Middle frontal gyrus (tissue), 1 donor: ENCODE results near the gene PHACTR3.

Experiments used
- DNase-seq: peaks from one replicate; pipeline ENCODE4 v3.0.0-alpha.2; 2015; ENCODE audit warnings: low spot score; ENCODE audit errors: extremely low spot score

Gene PHACTR3

GRCh38 chr20:59788196-59788735 is 183.9 kb downstream of the PHACTR3 start:
- DNase-seq: no peak

GRCh38 chr20:59788811-59789397 is 184.6 kb downstream of the PHACTR3 start:
- no peak for DNase-seq

- DNase-seq: no peak
These were observed 185.3 kb downstream of the PHACTR3 start for GRCh38 chr20:59789686-59790085.

DNA sequence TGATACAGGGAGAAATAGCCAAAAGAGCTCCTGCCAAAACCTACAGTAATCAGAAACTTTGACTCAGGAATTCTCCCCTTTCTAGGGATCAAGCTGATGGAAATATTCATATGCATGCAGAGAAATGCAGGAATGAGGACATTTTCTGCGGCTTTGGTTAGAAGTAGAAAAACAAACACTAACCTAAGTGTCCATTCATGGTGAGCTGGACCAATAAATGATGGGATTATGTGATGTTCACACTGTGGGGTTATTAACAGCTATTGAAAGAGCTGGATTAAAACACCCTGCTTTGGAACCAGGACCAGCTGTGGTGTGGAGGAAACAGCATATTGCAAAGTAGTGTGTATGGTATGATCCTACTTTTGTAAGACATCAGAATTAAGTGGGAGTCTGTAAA is 186.0 kb downstream of the PHACTR3 start:
- DNase-seq: no peak

DNA sequence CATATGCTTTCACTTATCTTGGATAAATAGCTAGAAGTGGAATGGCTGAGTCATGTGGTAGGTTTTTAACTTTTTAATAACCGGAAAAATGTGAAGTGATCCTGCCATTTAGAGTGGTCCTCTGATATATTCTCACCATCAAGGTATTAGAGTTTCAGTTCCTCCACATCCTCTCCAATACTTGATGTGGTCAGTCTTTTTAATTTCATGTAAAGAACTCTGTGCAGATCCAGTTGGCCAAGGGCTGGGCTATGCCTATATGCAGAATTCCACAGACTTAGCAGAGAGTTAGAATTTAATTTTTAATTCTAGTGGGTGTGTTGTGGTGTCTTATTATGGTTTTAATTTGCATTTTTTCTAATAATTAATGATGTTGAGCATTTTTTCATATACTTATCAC is 188.0 kb downstream of the PHACTR3 start:
- no peak for DNase-seq

DNA sequence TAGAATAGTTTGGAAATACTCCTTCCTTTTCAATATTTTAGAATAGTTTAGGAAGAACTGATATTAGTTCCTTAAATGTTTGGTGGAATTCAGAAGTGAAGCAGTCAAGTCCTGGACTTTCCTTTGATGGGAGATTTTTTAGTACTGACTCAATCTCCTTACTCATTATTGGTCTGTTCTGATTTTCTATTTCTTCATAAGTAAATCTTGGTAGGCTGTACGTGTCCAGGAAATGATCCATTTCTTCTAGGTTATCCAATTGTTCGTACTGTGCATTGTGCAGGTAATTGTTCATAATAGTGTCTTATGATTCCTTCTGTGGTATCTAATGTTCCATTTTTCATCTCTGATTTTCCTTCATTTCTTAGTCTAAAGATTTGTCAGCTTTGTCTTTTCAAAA is 190.2 kb downstream of the PHACTR3 start:
- no peak for DNase-seq

GRCh38 chr20:59800309-59800708 is 196.0 kb downstream of the PHACTR3 start:
- DNase-seq: no peak

DNA sequence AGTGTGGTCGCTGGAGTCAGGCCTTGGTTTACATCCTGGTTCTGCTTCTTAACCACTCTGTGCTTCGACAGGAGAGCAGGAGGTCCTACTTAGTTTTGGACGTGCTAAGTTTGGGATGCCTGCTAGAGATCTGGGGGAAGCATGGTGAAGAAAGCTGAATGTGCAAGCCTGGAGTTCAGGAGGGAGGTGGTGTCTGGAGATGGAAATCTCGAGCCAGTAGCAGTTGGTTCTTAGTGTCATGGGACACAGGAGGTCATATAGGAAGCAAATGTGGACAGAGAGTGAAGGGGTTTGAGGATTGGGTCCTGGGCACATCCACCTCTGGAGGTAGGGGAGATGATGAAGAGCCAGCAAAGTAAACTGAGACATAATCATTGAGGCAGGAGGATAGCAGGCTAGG is 197.7 kb downstream of the PHACTR3 start:
- no peak for DNase-seq

GRCh38 chr20:59802471-59803221 is 198.3 kb downstream of the PHACTR3 start:
- DNase-seq: peak; percentile 7

- no peak for DNase-seq
These were observed 200.0 kb downstream of the PHACTR3 start for GRCh38 chr20:59804347-59804746.

DNA sequence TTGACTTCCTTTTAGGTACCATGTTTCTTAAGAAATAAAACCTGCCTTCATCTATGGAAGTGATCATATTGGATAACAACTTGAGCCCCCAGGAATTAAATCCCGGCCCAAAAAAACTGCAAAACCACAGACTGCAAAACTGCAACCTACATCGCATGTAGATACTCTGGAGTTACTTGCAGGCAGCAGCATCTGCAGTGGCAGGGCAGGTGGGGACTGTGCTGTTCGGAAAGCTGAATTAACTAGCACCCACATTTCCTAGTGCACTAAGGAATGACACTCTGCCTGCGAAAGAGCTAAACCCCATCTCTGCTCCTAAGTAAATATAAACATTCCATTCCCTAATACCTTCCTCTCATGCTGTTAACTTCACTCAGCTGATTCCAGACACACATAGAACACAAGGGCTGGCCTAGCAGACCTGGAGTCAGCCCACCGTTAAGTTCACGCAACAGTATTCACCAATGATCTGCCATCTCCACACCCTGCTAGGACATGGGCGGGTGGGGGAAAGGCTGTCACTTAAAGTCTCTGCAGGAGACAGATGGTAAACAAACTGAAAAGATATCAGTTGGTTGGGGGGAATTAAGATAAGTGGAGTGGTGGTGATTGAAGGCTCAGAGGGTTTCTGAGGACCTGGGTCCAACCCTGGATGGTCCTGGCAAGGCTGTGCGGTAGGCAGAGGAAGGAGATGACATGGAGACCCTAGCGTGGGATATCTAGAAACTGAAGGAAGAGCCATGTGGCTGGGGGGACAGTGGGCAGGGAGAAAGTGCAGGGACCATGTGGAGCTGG is 200.7 kb downstream of the PHACTR3 start:
- no peak for DNase-seq

DNA sequence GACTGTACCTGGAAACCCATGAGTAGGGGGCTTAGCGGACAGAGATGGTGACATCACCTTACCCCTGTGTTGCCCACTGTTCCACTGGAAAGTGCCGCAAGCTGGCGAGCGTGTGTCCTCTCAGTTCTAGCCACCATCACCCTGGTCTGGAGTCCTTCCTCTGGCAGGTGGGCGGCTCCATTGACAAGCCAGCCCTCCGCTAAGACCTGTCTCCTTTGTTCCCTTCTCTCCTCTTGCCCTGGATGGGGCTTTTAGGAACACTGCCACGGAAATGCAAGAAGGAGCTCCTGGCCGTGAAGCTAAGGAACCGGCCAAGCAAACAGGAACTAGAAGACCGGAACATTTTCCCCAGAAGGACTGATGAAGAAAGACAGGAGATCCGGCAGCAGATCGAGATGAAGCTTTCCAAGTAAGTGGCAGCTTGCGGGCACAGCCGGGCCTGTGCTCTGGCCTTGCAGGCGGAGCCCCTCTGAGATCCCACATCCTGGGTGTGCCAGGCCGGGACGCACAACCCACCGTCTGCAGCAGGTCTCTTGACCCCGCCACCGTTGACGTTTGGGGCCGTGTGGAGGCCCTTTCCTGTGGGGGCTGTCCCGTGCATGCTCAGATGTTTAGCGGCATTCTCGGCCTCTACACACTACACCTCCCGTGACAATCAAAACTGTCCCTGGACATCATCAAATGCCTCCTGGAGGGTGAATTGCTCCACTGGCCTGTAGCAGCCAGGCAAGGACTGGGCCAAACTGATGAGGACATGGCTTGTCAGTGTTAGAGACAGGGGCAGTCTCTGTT is 201.6 kb downstream of the PHACTR3 start:
- no peak for DNase-seq

DNA sequence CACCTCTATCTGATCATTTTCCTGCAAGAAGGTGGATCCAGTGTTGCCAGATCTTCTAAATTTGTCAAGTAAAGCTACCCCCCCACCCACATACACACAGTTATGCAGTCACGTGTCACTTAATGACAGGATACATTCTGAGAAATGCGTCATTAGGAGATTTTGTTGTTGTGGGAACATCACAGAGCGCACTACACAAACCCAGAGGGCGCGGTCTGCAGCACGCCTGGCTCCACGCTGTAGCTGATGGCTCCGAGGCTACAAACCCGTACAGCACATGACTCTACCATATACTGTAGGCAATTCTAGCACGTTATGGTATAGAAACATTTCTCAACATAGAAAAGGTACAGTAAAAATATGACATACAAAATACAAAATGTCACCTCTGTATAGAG is 202.2 kb downstream of the PHACTR3 start:
- DNase-seq: no peak

- no peak for DNase-seq
These were observed 203.8 kb downstream of the PHACTR3 start for GRCh38 chr20:59807909-59808728.

GRCh38 chr20:59808729-59809381 is 204.5 kb downstream of the PHACTR3 start:
- DNase-seq: no peak

GRCh38 chr20:59809630-59810448 is 205.5 kb downstream of the PHACTR3 start:
- no peak for DNase-seq

DNA sequence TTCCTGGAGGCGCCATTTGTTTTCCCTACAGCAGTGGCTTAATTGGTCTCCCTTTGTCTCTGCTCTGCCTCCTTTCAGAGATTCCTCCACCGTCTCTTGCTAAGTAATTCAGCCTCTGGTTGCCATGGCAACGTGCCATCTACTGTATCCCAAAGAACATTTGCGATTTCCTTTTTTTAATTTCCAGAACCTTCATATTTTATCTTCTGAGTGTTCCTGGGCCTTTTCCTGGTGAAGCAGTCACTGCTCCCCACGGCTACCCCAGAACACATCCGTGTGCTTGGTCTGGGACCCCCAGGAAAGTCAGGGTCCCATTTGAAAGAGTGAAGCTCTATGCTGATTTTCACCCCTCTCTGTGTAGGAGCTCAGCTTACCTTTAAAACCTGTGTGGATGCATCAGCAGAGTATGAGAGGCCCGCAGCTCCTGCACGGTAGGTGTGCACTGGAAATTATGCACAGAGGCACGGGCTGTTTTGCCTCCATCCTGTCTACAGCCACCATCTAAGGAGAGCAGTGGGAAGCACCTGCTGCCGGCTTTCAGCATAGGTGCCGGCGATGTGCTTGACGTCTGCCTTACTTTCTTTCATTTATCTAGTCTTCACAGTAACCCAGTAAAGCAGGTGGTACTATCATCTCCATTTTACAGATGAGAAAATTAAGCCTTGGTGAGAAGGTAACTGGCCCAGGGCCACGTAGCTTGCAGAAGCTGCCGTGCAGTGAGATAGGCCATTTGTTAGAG is 206.3 kb downstream of the PHACTR3 start:
- no peak for DNase-seq

- no peak for DNase-seq
These were observed 207.4 kb downstream of the PHACTR3 start for GRCh38 chr20:59811681-59812171.
